H1 (cell line): ENCODE data around the gene SNHG17. TPM values are rescaled to one million over a fixed set of nuclear protein-coding genes. Genes with fewer than 3 reads are reported as not detected.

Experiments
- CTCF ChIA-PET: fragments of 300-600 bp; sonication (Branson Sonifier 250); formaldehyde crosslinking; loops from one replicate; lab custom pipeline; 2021; ENCODE audit not compliant: partially characterized antibody; lab: Charles Lee
- POLR2A ChIA-PET: fragments of 300-600 bp; sonication (Branson Sonifier 250); formaldehyde crosslinking; loops from one replicate; lab custom pipeline; 2021; ENCODE audit warnings: inconsistent platforms; ENCODE audit not compliant: partially characterized antibody; lab: Charles Lee
- DNase-seq, 2 experiments: peaks; one replicate each; pipeline versions ENCODE4 v3.0.0 to v3.0.0-alpha.2; 2010 to 2022; ENCODE audit warnings: low spot score in 2 of 2, low read depth in 1 of 2, mixed read lengths in 1 of 2
- FAIRE-seq: peaks from 2 replicates; lab custom pipeline; 2011; peaks lifted over from hg19 to GRCh38; lab: Jason Lieb, UNC
- H2AFZ ChIP-seq: 2 replicates; pipeline ENCODE4 v1.8.1; 2012; ENCODE audit warnings: low read length, inconsistent platforms
- H2AK5ac ChIP-seq: 2 replicates; pipeline ENCODE4 v1.6.1; 2013; ENCODE audit warnings: low read depth, low read length
- H2BK120ac ChIP-seq: replicated peaks from 2 replicates; pipeline ENCODE3; 2013; ENCODE audit warnings: low read depth, low read length, inconsistent platforms
- H2BK12ac ChIP-seq: 2 replicates; pipeline ENCODE4 v1.6.1; 2013; ENCODE audit warnings: low read depth, low read length
- H2BK15ac ChIP-seq: 2 replicates; pipeline ENCODE4 v1.6.1; 2013; ENCODE audit warnings: low read length
- H2BK20ac ChIP-seq: 2 replicates; pipeline ENCODE4 v1.6.1; 2013; ENCODE audit warnings: low read length
- H2BK5ac ChIP-seq: 2 replicates; pipeline ENCODE4 v1.6.1; 2013; ENCODE audit warnings: low read depth, low read length
- H3K14ac ChIP-seq: 2 replicates; pipeline ENCODE4 v1.6.1; 2013; ENCODE audit warnings: inconsistent platforms; ENCODE audit not compliant: insufficient read length
- H3K18ac ChIP-seq: 2 replicates; pipeline ENCODE4 v1.6.1; 2013; ENCODE audit warnings: low read length; ENCODE audit errors: extremely low read depth
- H3K23ac ChIP-seq: 2 replicates; pipeline ENCODE4 v1.6.1; 2013; ENCODE audit warnings: inconsistent platforms; ENCODE audit not compliant: insufficient read length
- H3K23me2 ChIP-seq: 2 replicates; pipeline ENCODE4 v1.6.1; 2013; ENCODE audit warnings: low read depth, low read length
- H3K27ac ChIP-seq: 2 replicates; pipeline ENCODE4 v1.6.1; 2011; ENCODE audit warnings: low read depth, low read length, inconsistent platforms
- H3K27me3 ChIP-seq, 4 experiments: replicated peaks in 1 of 4; 1 replicate in 1 of 4; 2 replicates in 3 of 4; pipeline versions ENCODE4 v1.6.1 to v1.8.1; 2011 to 2013; ENCODE audit warnings: low read length in 3 of 4, mild to moderate bottlenecking in 3 of 4, inconsistent platforms in 2 of 4, mixed read lengths in 2 of 4, moderate library complexity in 1 of 4; ENCODE audit not compliant: control insufficient read depth in 3 of 4, insufficient read depth in 3 of 4; ENCODE audit errors: extremely low read depth in 1 of 4
- H3K36me3 ChIP-seq, 4 experiments: 2 replicates each; pipeline versions ENCODE4 v1.6.1 to v1.8.1; 2011 to 2013; ENCODE audit warnings: mild to moderate bottlenecking in 4 of 4, low read length in 3 of 4, moderate library complexity in 2 of 4, control low read depth in 1 of 4, inconsistent platforms in 1 of 4; ENCODE audit not compliant: insufficient read depth in 4 of 4, control insufficient read depth in 2 of 4
- H3K4ac ChIP-seq: replicated peaks from 2 replicates; pipeline ENCODE3; 2013; ENCODE audit warnings: low read length, low read depth, mixed read lengths, inconsistent platforms; ENCODE audit not compliant: insufficient read length
- H3K4me1 ChIP-seq, 4 experiments: replicated peaks in 1 of 4; 1 replicate in 1 of 4; 2 replicates in 3 of 4; pipeline versions ENCODE4 v1.6.1 to v1.8.1; 2011 to 2013; ENCODE audit warnings: low read length in 3 of 4, inconsistent platforms in 2 of 4, mixed read lengths in 1 of 4; ENCODE audit not compliant: insufficient read depth in 4 of 4, control insufficient read depth in 3 of 4
- H3K4me2 ChIP-seq, 2 experiments: 2 replicates each; pipeline versions ENCODE4 v1.6.1 to v1.8.1; 2011 to 2013; ENCODE audit warnings: low read depth in 2 of 2, low read length in 2 of 2, control low read depth in 1 of 2, inconsistent platforms in 1 of 2, mild to moderate bottlenecking in 1 of 2; ENCODE audit not compliant: insufficient read depth in 1 of 2
- H3K4me3 ChIP-seq, 4 experiments: fragments of 200-600, 300-600 bp in 1 of 4; sonication (generic), shearing (Covaris generic), sonication (Bioruptor Twin) in 1 of 4; 2 replicates each; pipeline versions ENCODE4 v1.5.1 to v1.8.1; 2011 to 2016; ENCODE audit warnings: low read length in 4 of 4, low read depth in 3 of 4, control low read depth in 2 of 4, inconsistent platforms in 2 of 4, mild to moderate bottlenecking in 2 of 4, mixed read lengths in 1 of 4, moderate library complexity in 1 of 4; ENCODE audit not compliant: insufficient read depth in 2 of 4; ENCODE audit errors: extremely low read depth in 1 of 4
- H3K56ac ChIP-seq: replicated peaks from 2 replicates; pipeline ENCODE3; 2013; ENCODE audit warnings: low read depth, mild to moderate bottlenecking, mixed read lengths, low read length, inconsistent platforms; ENCODE audit not compliant: insufficient read length
- H3K79me1 ChIP-seq: 2 replicates; pipeline ENCODE4 v1.6.1; 2013; ENCODE audit warnings: low read depth, low read length, control low read depth
- H3K79me2 ChIP-seq, 2 experiments: 2 replicates each; pipeline versions ENCODE4 v1.6.1 to v1.8.1; 2012 to 2013; ENCODE audit warnings: low read length in 2 of 2, mild to moderate bottlenecking in 2 of 2, inconsistent platforms in 1 of 2; ENCODE audit not compliant: insufficient read depth in 2 of 2, control insufficient read depth in 1 of 2
- H3K9ac ChIP-seq, 4 experiments: replicated peaks in 1 of 4; 1 replicate in 1 of 4; 2 replicates in 3 of 4; pipeline versions ENCODE4 v1.6.1 to v1.8.1; 2011 to 2013; ENCODE audit warnings: low read depth in 3 of 4, low read length in 3 of 4, control low read depth in 2 of 4, mild to moderate bottlenecking in 2 of 4, moderate library complexity in 2 of 4, inconsistent platforms in 1 of 4; ENCODE audit errors: extremely low read depth in 1 of 4
- H3K9me3 ChIP-seq, 2 experiments: 2 replicates each; pipeline versions ENCODE4 v1.6.1 to v1.8.1; 2012 to 2013; ENCODE audit warnings: mild to moderate bottlenecking in 2 of 2, moderate library complexity in 2 of 2, control low read depth in 1 of 2, inconsistent platforms in 1 of 2, low read depth in 1 of 2, low read length in 1 of 2, mixed read lengths in 1 of 2; ENCODE audit not compliant: insufficient read depth in 2 of 2
- H4K20me1 ChIP-seq, 2 experiments: replicated peaks in 1 of 2; 2 replicates each; pipeline versions ENCODE3 to v1.8.1; 2011 to 2013; ENCODE audit warnings: inconsistent platforms in 2 of 2, low read length in 2 of 2, mild to moderate bottlenecking in 1 of 2; ENCODE audit not compliant: insufficient read depth in 2 of 2, control insufficient read depth in 1 of 2
- H4K5ac ChIP-seq: 2 replicates; pipeline ENCODE4 v1.6.1; 2013; ENCODE audit warnings: low read length, low read depth, mixed read lengths, inconsistent platforms; ENCODE audit not compliant: insufficient read length
- H4K8ac ChIP-seq: 2 replicates; pipeline ENCODE4 v1.8.0; 2013; ENCODE audit warnings: mild to moderate bottlenecking, moderate library complexity, low read length, inconsistent platforms; ENCODE audit not compliant: insufficient read depth; ENCODE audit errors: extremely low read depth
- H4K91ac ChIP-seq: replicated peaks from 2 replicates; pipeline ENCODE3; 2013; ENCODE audit warnings: low read length, mixed read lengths, inconsistent platforms; ENCODE audit not compliant: insufficient read length
- BCL11A ChIP-seq, 2 experiments: IDR thresholded peaks; one replicate each; pipeline ENCODE4 v1.6.1; 2011; ENCODE audit warnings: low read depth in 2 of 2, low read length in 2 of 2, mild to moderate bottlenecking in 2 of 2
- CHD2 ChIP-seq: IDR thresholded peaks from 2 replicates; pipeline ENCODE4 v1.6.1; 2012; ENCODE audit warnings: low read length, improper control_type of control experiment
- CREB1 ChIP-seq: IDR thresholded peaks from 2 replicates; pipeline ENCODE4 v1.6.1; 2012; ENCODE audit warnings: inconsistent platforms
- EZH2 ChIP-seq: fragments of 200-600 bp; sonication (generic); IDR thresholded peaks from 2 replicates; pipeline ENCODE4 v1.7.1; 2012; ENCODE audit warnings: low read depth, mild to moderate bottlenecking, moderate library complexity, low read length, inconsistent platforms; ENCODE audit not compliant: severe bottlenecking
- HDAC6 ChIP-seq: IDR thresholded peaks from one replicate; pipeline ENCODE4 v1.7.1; 2012; ENCODE audit warnings: low read depth, mild to moderate bottlenecking, inconsistent platforms, low read length, moderate library complexity
- RBBP5 ChIP-seq: IDR thresholded peaks from 2 replicates; pipeline ENCODE4 v1.7.1; 2012; ENCODE audit warnings: low read depth, mild to moderate bottlenecking, inconsistent platforms, low read length, moderate library complexity, borderline replicate concordance
- RXRA ChIP-seq: IDR thresholded peaks from 2 replicates; pipeline ENCODE4 v1.6.1; 2011; ENCODE audit warnings: low read depth, mild to moderate bottlenecking, low read length, moderate library complexity; ENCODE audit not compliant: insufficient read depth
- SAP30 ChIP-seq: fragments of 300-600 bp; sonication (generic); IDR thresholded peaks from 2 replicates; pipeline ENCODE4 v1.7.1; 2012; ENCODE audit warnings: low read length, moderate library complexity, mild to moderate bottlenecking, inconsistent platforms; ENCODE audit not compliant: insufficient read depth, insufficient replicate concordance
- SIRT6 ChIP-seq: IDR thresholded peaks from one replicate; pipeline ENCODE4 v1.7.1; 2012; ENCODE audit warnings: low read length, inconsistent platforms
- SP2 ChIP-seq: IDR thresholded peaks from 2 replicates; pipeline ENCODE4 v1.6.1; 2012; ENCODE audit warnings: mild to moderate bottlenecking, low read length, inconsistent platforms
- ZNF274 ChIP-seq: IDR thresholded peaks from 2 replicates; pipeline ENCODE4 v1.7.0; 2012; ENCODE audit warnings: low read length, borderline replicate concordance; ENCODE audit errors: extremely low read depth
- WGBS, 2 experiments: shearing (Covaris generic) in 1 of 2; methylation state at CpG; one replicate each; pipeline versions ENCODE4 v1.1.6 to v1.1.7; 2013 to 2015; ENCODE audit warnings: low lambda C conversion rate in 2 of 2, mixed read lengths in 2 of 2, inconsistent platforms in 1 of 2, low coverage in 1 of 2, missing lambda C conversion rate in 1 of 2; ENCODE audit not compliant: insufficient replicate concordance in 2 of 2, insufficient coverage in 1 of 2, insufficient read length in 1 of 2; ENCODE audit errors: extremely low coverage in 1 of 2, missing lambda C conversion rate in 1 of 2; 5-methylcytosine and 5-hydroxymethylcytosine counted together
- polyA plus RNA-seq, 7 experiments: library from polyadenylated mRNA; depleted of rRNA in 3 of 7; stranded (reverse) in 5 of 7; unstranded in 2 of 7; fragments of >200 nt in 5 of 7; fragments of 200-250 nt in 2 of 7; gene quantifications; 1 replicate in 5 of 7; 2 replicates in 1 of 7; 4 replicates in 1 of 7; pipeline versions ENCODE4 v1.2.1 to v1.2.3, GENCODE V29; 2011 to 2013; ENCODE audit warnings: missing spikeins in 2 of 7, mixed read lengths in 2 of 7
- total RNA-seq: library from RNA; stranded (reverse); fragmentation: NEBNext Ultra II Directional; extraction: Animal tissue kit (Norgen Biotek cat#: 25700); gene quantifications from 2 replicates; pipeline ENCODE4 v1.2.1, GENCODE V29; 2021

The SNHG17 gene
- total and polyA plus RNA-seq, 2 of the 8 experiments (the other 6 are each of a cell fraction or from before 2014, with no cell fraction given) = 59.4 to 59.8 TPM

- Histone ChIP-seq H3K79me1 (no peaks in the 10 kb centered on the region), H3K27me3 (no peaks in the 10 kb centered on the region; a peak in 1 of 7 replicates), H3K23ac (no peak overlapping the region), H3K27ac (no peak overlapping the region), H2AK5ac (no peak overlapping the region), H2BK15ac (no peak overlapping the region), H3K18ac (no peak overlapping the region), H3K4ac (no peak overlapping the region), H2AFZ (peak overlapping the region; percentile 73; the same call in 1 of the 2 replicates), H4K5ac (no peak overlapping the region), H3K4me1 (peaks cover 0 to 5% (median 1%) of the 10 kb centered on the region in 4 experiments; a peak in 1 of 7 replicates), H2BK120ac (no peak overlapping the region), H4K8ac (no peak overlapping the region), H3K14ac (no peak overlapping the region), H3K23me2 (no peaks in the 10 kb centered on the region), H2BK20ac (no peak overlapping the region), H2BK5ac (no peak overlapping the region), H3K56ac (no peak overlapping the region), H3K36me3 (no peaks in the 10 kb centered on the region), H4K20me1 (no peaks in the 10 kb centered on the region), H4K91ac (no peak overlapping the region), H3K4me2 (no peak overlapping the region), H3K9ac (no peak overlapping the region), H2BK12ac (no peak overlapping the region), H3K9me3 (no peaks in the 10 kb centered on the region), H3K4me3 (no peak overlapping the region), H3K79me2 (no peaks in the 10 kb centered on the region)
- no peak for TF ChIP-seq ZNF274
- TF ChIP-seq CREB1 = no peak
- TF ChIP-seq RXRA = no peak
- TF ChIP-seq HDAC6 = no peak
- no peak for TF ChIP-seq CHD2
- no peak for TF ChIP-seq RBBP5
- TF ChIP-seq EZH2 = no peak
- TF ChIP-seq SP2 = no peak
- TF ChIP-seq SAP30 = no peak
- TF ChIP-seq BCL11A (IDR thresholded peaks at IDR 0.05; ENCODE audit: low read depth in 2 of 2, low read length in 2 of 2) = no peak
- no peak for TF ChIP-seq SIRT6
- WGBS, 2 experiments = 84% methylated on average over 8 of the region's 8 CpGs; no CpG with 5 or more reads in 1 of the 2 experiments
- DNase-seq = no peak
- FAIRE-seq = no peak
- ChIA-PET CTCF (interaction anchor here (1.3 to 1.4 kb wide), 3 partner anchors 13 to 49 kb away, joined by 3 to 7 read pairs (median 5); no protein-coding TSS in a partner anchor), POLR2A (interaction anchor here (1.3 kb wide), 1 partner anchor 17 kb away, joined by 4 read pairs; no protein-coding TSS in a partner anchor)
These were observed 49.1 kb downstream of the SNHG17 start for GRCh38 chr20:38386004-38386403.
